ENCODE results near the gene KIRREL1.

KIRREL1 gene

GRCh38 chr1:158005224-158005623 lies 11.8 kb downstream of the KIRREL1 start:
- DNase-seq (ENCODE audit: low read depth in 1 of 2, low spot score in 1 of 2), result no peak

GRCh38 chr1:158007180-158007579 lies 13.7 kb downstream of the KIRREL1 start:
- no peak for DNase-seq (ENCODE audit: low read depth in 1 of 2, low spot score in 1 of 2)

- DNase-seq (ENCODE audit: low read depth in 1 of 2, low spot score in 1 of 2), result no peak
Measured at GRCh38 chr1:158007667-158008386, 14.4 kb downstream of the KIRREL1 start.

GRCh38 chr1:158008630-158009029 lies 15.2 kb downstream of the KIRREL1 start:
- no peak for DNase-seq (ENCODE audit: low read depth in 1 of 2, low spot score in 1 of 2)

- DNase-seq (ENCODE audit: low read depth in 1 of 2, low spot score in 1 of 2), result no peak
Measured at GRCh38 chr1:158011714-158012113, 18.3 kb downstream of the KIRREL1 start.

- no peak for DNase-seq (ENCODE audit: low read depth in 1 of 2, low spot score in 1 of 2)
Measured at GRCh38 chr1:158013840-158014730, 20.6 kb downstream of the KIRREL1 start.

- no peak for DNase-seq (ENCODE audit: low read depth in 1 of 2, low spot score in 1 of 2)
Measured at GRCh38 chr1:158014731-158015320, 21.4 kb downstream of the KIRREL1 start.

GRCh38 chr1:158016651-158017335 lies 23.3 kb downstream of the KIRREL1 start:
- no peak for DNase-seq (ENCODE audit: low read depth in 1 of 2, low spot score in 1 of 2)

GRCh38 chr1:158017800-158018595 lies 24.6 kb downstream of the KIRREL1 start:
- no peak for DNase-seq (ENCODE audit: low read depth in 1 of 2, low spot score in 1 of 2)

- no peak for DNase-seq (ENCODE audit: low read depth in 1 of 2, low spot score in 1 of 2)
Measured at GRCh38 chr1:158019171-158019868, 25.9 kb downstream of the KIRREL1 start.

GRCh38 chr1:158020259-158020885 lies 26.9 kb downstream of the KIRREL1 start:
- DNase-seq (ENCODE audit: low read depth in 1 of 2, low spot score in 1 of 2), result no peak

- DNase-seq (ENCODE audit: low read depth in 1 of 2, low spot score in 1 of 2), result no peak
Measured at GRCh38 chr1:158020886-158021620, 27.6 kb downstream of the KIRREL1 start.

GRCh38 chr1:158021721-158022120 lies 28.3 kb downstream of the KIRREL1 start:
- no peak for DNase-seq (ENCODE audit: low read depth in 1 of 2, low spot score in 1 of 2)

- no peak for DNase-seq (ENCODE audit: low read depth in 1 of 2, low spot score in 1 of 2)
Measured at GRCh38 chr1:158022554-158023312, 29.3 kb downstream of the KIRREL1 start.

GRCh38 chr1:158024737-158025136 lies 31.3 kb downstream of the KIRREL1 start:
- no peak for DNase-seq (ENCODE audit: low read depth in 1 of 2, low spot score in 1 of 2)

GRCh38 chr1:158025576-158026230 lies 32.3 kb downstream of the KIRREL1 start:
- no peak for DNase-seq (ENCODE audit: low read depth in 1 of 2, low spot score in 1 of 2)

GRCh38 chr1:158026651-158027050 lies 33.2 kb downstream of the KIRREL1 start:
- DNase-seq (ENCODE audit: low read depth in 1 of 2, low spot score in 1 of 2), result no peak

- no peak for DNase-seq (ENCODE audit: low read depth in 1 of 2, low spot score in 1 of 2)
Measured at GRCh38 chr1:158027508-158027907, 34.1 kb downstream of the KIRREL1 start.

Measured in activated T-helper 1 cell treated with anti-CD3 and anti-CD28 coated beads, Interleukin-2, amount 50 U/mL, for 16 hours (primary cell).